GM19099 (cell line): Measurements from ENCODE around the gene FAM151B.

Experiments
- POLR2A ChIP-seq: IDR thresholded peaks from 3 replicates; pipeline ENCODE4 v1.6.1; 2011; ENCODE audit warnings: low read depth; ENCODE audit not compliant: insufficient read length; ENCODE audit errors: extremely low read depth

FAM151B gene

GRCh38 chr5:80569086-80569960 lies 81.4 kb downstream of the FAM151B start:
- TF ChIP-seq POLR2A, result no peak

- TF ChIP-seq POLR2A, result no peak
These were observed 82.3 kb downstream of the FAM151B start, which contains the start of gene ANKRD34B for GRCh38 chr5:80569961-80570786. TSS of gene ANKRD34B (minus strand) at chr5:80570280. CDS start at chr5:80560019, 10,261 bp downstream.

GRCh38 chr5:80573062-80573461 lies 85.2 kb downstream of the FAM151B start:
- no peak for TF ChIP-seq POLR2A

GRCh38 chr5:80576383-80576782 lies 88.5 kb downstream of the FAM151B start:
- TF ChIP-seq POLR2A, result no peak

- TF ChIP-seq POLR2A, result no peak
These were observed 89.8 kb downstream of the FAM151B start for GRCh38 chr5:80577707-80578106.

- no peak for TF ChIP-seq POLR2A
These were observed 91.2 kb downstream of the FAM151B start for GRCh38 chr5:80579050-80579449.

- no peak for TF ChIP-seq POLR2A
These were observed 96.9 kb downstream of the FAM151B start for GRCh38 chr5:80584770-80585169.

GRCh38 chr5:80588858-80589540 lies 101.1 kb downstream of the FAM151B start:
- TF ChIP-seq POLR2A, result no peak

- TF ChIP-seq POLR2A, result no peak
These were observed 102.9 kb downstream of the FAM151B start for GRCh38 chr5:80590766-80591165.

GRCh38 chr5:80591352-80591751 lies 103.5 kb downstream of the FAM151B start:
- no peak for TF ChIP-seq POLR2A

GRCh38 chr5:80592105-80592504 lies 104.2 kb downstream of the FAM151B start:
- no peak for TF ChIP-seq POLR2A
